ENCODE data around the gene DNAI7.

GRCh38 chr12:25208554-25208953 lies 13.6 kb upstream of the DNAI7 start:
- no peak for TF ChIP-seq CTCF (IDR thresholded peaks at IDR 0.05)
- TF ChIP-seq MAX (IDR thresholded peaks at IDR 0.05; ENCODE audit: low read depth) = no peak
- no peak for TF ChIP-seq EZH2phosphoT487 (IDR thresholded peaks at IDR 0.05; ENCODE audit: borderline replicate concordance, low read depth)
- no peak for TF ChIP-seq YY1 (IDR thresholded peaks at IDR 0.05; ENCODE audit: low read depth)
- TF ChIP-seq RFX5 (IDR thresholded peaks at IDR 0.05; ENCODE audit: low read length) = no peak

Data from SK-N-SH (cell line).